Gastrocnemius medialis (tissue), 4 donors: ENCODE results near the gene PSMD10.

Experiments
- POLR2A ChIP-seq, 2 donors: fragments of 450-650 bp; IDR thresholded peaks; one replicate each; pipeline ENCODE4 v1.6.1; 2017; ENCODE audit warnings: antibody characterized with exemption in 2 of 2, mild to moderate bottlenecking in 2 of 2, moderate library complexity in 2 of 2
- TF ChIP-seq, protein P1 (sequence below), 5 experiments: fragments of 450-650 bp in 3 of 5; fragments of 200-600 bp in 2 of 5; sonication (generic) in 2 of 5; IDR thresholded peaks in 4 of 5; conservative IDR thresholded peaks in 1 of 5; 1 replicate in 4 of 5; 2 replicates in 1 of 5; pipeline ENCODE4 v1.5.1; 2016 to 2019; ENCODE audit warnings: antibody characterized with exemption in 5 of 5, mild to moderate bottlenecking in 3 of 5, moderate library complexity in 3 of 5

DNA sequence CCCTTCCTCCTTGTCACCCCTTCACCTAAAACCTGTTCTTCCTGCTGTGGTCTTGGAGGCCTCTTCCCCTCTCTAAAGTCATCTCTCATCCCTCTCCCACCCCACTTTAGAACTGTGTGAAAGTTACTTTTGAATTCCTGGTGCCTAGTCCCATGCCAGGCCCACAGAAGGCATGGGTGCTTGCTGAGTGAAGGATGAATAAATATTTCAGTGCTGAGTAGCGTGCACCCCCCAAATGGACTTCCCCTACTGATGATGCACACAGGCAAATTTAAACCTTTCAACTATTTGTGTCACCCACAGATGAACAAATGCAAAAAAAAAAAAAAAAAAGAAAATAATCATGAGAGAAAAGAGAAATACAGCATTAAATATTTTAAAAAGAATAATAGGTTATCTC is 19.8 kb downstream of the PSMD10 start:
- TF ChIP-seq, protein P1, sequence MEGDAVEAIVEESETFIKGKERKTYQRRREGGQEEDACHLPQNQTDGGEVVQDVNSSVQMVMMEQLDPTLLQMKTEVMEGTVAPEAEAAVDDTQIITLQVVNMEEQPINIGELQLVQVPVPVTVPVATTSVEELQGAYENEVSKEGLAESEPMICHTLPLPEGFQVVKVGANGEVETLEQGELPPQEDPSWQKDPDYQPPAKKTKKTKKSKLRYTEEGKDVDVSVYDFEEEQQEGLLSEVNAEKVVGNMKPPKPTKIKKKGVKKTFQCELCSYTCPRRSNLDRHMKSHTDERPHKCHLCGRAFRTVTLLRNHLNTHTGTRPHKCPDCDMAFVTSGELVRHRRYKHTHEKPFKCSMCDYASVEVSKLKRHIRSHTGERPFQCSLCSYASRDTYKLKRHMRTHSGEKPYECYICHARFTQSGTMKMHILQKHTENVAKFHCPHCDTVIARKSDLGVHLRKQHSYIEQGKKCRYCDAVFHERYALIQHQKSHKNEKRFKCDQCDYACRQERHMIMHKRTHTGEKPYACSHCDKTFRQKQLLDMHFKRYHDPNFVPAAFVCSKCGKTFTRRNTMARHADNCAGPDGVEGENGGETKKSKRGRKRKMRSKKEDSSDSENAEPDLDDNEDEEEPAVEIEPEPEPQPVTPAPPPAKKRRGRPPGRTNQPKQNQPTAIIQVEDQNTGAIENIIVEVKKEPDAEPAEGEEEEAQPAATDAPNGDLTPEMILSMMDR (IDR thresholded peaks at IDR 0.05 in 4 of 5, conservative IDR thresholded peaks at IDR 0.05 in 1 of 5) = no peak
- TF ChIP-seq POLR2A (IDR thresholded peaks at IDR 0.05) = no peak
